K562 (cell line): ENCODE data around the gene HSF5. TPM values are rescaled to one million over a fixed set of nuclear protein-coding genes. Genes with fewer than 3 reads are reported as not detected.

Experiments
- BCOR ChIP-seq: fragments of 450-650 bp; IDR thresholded peaks from 2 replicates; pipeline ENCODE4 v1.6.1; 2016
- ESRRB ChIP-seq: fragments of 250-450 bp; sonication (Bioruptor Pico); IDR thresholded peaks from 2 replicates; pipeline ENCODE4 v1.5.0; 2020; ENCODE audit warnings: mild to moderate bottlenecking, moderate library complexity, borderline replicate concordance
- ETV6 ChIP-seq, 3 experiments: fragments of 150-350 bp in 1 of 3; sonication (generic) in 1 of 3; formaldehyde crosslinking in 1 of 3; IDR thresholded peaks; 2 replicates each; pipeline versions ENCODE4 v1.6.1 to v1.8.0; 2014 to 2022; ENCODE audit warnings: borderline replicate concordance in 2 of 3, low read depth in 2 of 3, antibody characterized with exemption in 1 of 3, low read length in 1 of 3, mild to moderate bottlenecking in 1 of 3, missing genetic modification reagents in 1 of 3
- HDAC8 ChIP-seq: fragments of 450-650 bp; IDR thresholded peaks from 2 replicates; pipeline ENCODE4 v1.6.1; 2016; ENCODE audit warnings: mild to moderate bottlenecking, missing genetic modification characterization, moderate library complexity, missing compliant biosample characterization
- LARP7 ChIP-seq: fragments of 450-650 bp; IDR thresholded peaks from 2 replicates; pipeline ENCODE4 v1.6.1; 2016
- NR4A1 ChIP-seq, 2 experiments: fragments of 250-450 bp in 1 of 2; fragments of 450-650 bp in 1 of 2; sonication (Bioruptor Pico) in 1 of 2; IDR thresholded peaks; 2 replicates each; pipeline versions ENCODE4 v1.4.0 to v1.6.1; 2016 to 2020; ENCODE audit warnings: mild to moderate bottlenecking in 2 of 2, missing compliant biosample characterization in 1 of 2, missing genetic modification characterization in 1 of 2, moderate library complexity in 1 of 2
- PHB2 ChIP-seq: fragments of 450-650 bp; IDR thresholded peaks from 2 replicates; pipeline ENCODE4 v1.6.1; 2017; ENCODE audit warnings: low read depth
- POU5F1 ChIP-seq: fragments of 150-350 bp; IDR thresholded peaks from 2 replicates; pipeline ENCODE4 v1.6.1; 2014; ENCODE audit warnings: borderline replicate concordance, low read length, low read depth, mild to moderate bottlenecking; ENCODE audit not compliant: partially characterized antibody
- RBFOX2 ChIP-seq: fragments of 200-400 bp; formaldehyde crosslinking; IDR thresholded peaks from 2 replicates; pipeline ENCODE4 v1.6.1; 2017; ENCODE audit warnings: low read depth, mild to moderate bottlenecking, low read length, moderate library complexity
- RNF2 ChIP-seq: sonication (generic); IDR thresholded peaks from 2 replicates; pipeline ENCODE4 v1.6.1; 2016
- SOX6 ChIP-seq: fragments of 450-650 bp; IDR thresholded peaks from 2 replicates; pipeline ENCODE4 v1.6.1; 2014; ENCODE audit warnings: mild to moderate bottlenecking
- ZNF431 ChIP-seq: sonication (generic); formaldehyde crosslinking; IDR thresholded peaks from 2 replicates; pipeline ENCODE4 v1.8.0; 2022; ENCODE audit warnings: mild to moderate bottlenecking, missing genetic modification reagents
- ZSCAN32 ChIP-seq: fragments of 450-650 bp; formaldehyde crosslinking; IDR thresholded peaks from 2 replicates; pipeline ENCODE4 v1.4.0; 2020; ENCODE audit warnings: mild to moderate bottlenecking, moderate library complexity
- polyA plus RNA-seq, 8 experiments: library from polyadenylated mRNA; depleted of rRNA in 4 of 8; stranded (reverse) in 5 of 8; unstranded in 3 of 8; fragments of >200 nt; fragmentation: Nextera tagmentation in 2 of 8; fragmentation: Illumina TruSeq in 1 of 8; extraction: Ambion mirVana in 2 of 8; extraction: Trizol in 1 of 8; gene quantifications; 2 replicates each; pipeline versions ENCODE4 v1.2.1 to v1.2.3, GENCODE V29; 2011 to 2014; ENCODE audit warnings: inconsistent platforms in 1 of 8, missing spikeins in 1 of 8
- total RNA-seq, 7 experiments: library from RNA; depleted of rRNA in 6 of 7; stranded (reverse); fragments of >200 nt in 6 of 7; fragmentation: Illumina TruSeq in 2 of 7; extraction: Trizol in 2 of 7; gene quantifications; 2 replicates each; pipeline versions ENCODE4 v1.2.1 to v1.2.3, GENCODE V29; 2011 to 2021; ENCODE audit warnings: low replicate concordance in 1 of 7
- TF ChIP-seq, protein P1 (sequence below): fragments of 450-650 bp; IDR thresholded peaks from 2 replicates; pipeline ENCODE4 v1.6.1; 2017; ENCODE audit warnings: mild to moderate bottlenecking, moderate library complexity
- TF ChIP-seq, protein P2 (sequence below): fragments of 450-650 bp; IDR thresholded peaks from 2 replicates; pipeline ENCODE4 v1.7.0; 2016; ENCODE audit warnings: borderline replicate concordance
- TF ChIP-seq, protein P3 (sequence below): IDR thresholded peaks from 2 replicates; pipeline ENCODE4 v1.6.1; 2016; ENCODE audit warnings: missing genetic modification characterization, missing compliant biosample characterization
- TF ChIP-seq, protein P4 (sequence below): fragments of 250-450 bp; sonication (Bioruptor Pico); IDR thresholded peaks from 2 replicates; pipeline ENCODE4 v1.4.0; 2020; ENCODE audit warnings: mild to moderate bottlenecking, moderate library complexity
- TF ChIP-seq, protein P5 (sequence below): sonication (generic); formaldehyde crosslinking; IDR thresholded peaks from 2 replicates; pipeline ENCODE4 v1.8.1; 2023; ENCODE audit warnings: mild to moderate bottlenecking, missing genetic modification reagents
- TF ChIP-seq, protein P6 (sequence below): fragments of 450-650 bp; conservative IDR thresholded peaks from 2 replicates; pipeline ENCODE4 v1.6.1; 2016; ENCODE audit warnings: missing genetic modification characterization, low read depth, mild to moderate bottlenecking, missing compliant biosample characterization, moderate library complexity

Gene HSF5
- total and polyA plus RNA-seq, 9 of the 15 experiments (the other 6 are each of a cell fraction or from before 2014, with no cell fraction given) = 0.04 TPM; not detected in 8

DNA sequence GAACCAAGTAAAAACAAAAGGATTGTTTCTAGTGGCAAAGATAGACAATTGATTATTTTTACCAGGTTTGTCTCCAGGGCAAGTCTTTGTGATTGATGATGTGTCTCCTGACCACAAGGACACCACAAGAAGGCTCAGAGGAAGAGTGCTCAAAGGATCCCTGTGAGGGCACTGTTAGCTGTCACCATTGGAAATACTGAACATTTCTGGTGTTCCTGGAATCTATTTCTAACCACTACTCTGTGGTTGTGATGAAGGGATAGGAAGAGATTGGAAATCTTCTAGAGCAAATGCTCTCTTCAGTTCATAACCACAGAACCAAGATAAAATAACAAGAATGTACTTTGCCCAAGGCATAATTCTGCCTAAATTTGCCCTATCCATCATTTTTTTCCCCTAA lies 86.2 kb downstream of the HSF5 start (continued):
- TF ChIP-seq ETV6 (IDR thresholded peaks at IDR 0.05; ENCODE audit: borderline replicate concordance in 1 of 2, low read depth in 2 of 2, low read length in 1 of 2) (no peak), ETV6 (CRISPR knock-in tag; IDR thresholded peaks at IDR 0.05; ENCODE audit: borderline replicate concordance) (no peak), NR4A1 (CRISPR knock-in tag; IDR thresholded peaks at IDR 0.05) (no peak), NR4A1 (tag; IDR thresholded peaks at IDR 0.05) (no peak), RBFOX2 (no peak), BCOR (no peak), SOX6 (peak; percentile 45; the same call in 1 of the 2 replicates), LARP7 (no peak), RNF2 (peak; percentile 23; the same call in 1 of the 2 replicates), POU5F1 (no peak), PHB2 (no peak), ZSCAN32 (CRISPR knock-in tag) (no peak), ZNF431 (no peak), ESRRB (CRISPR knock-in tag) (no peak), HDAC8 (tag) (no peak)
- TF ChIP-seq, protein P1, sequence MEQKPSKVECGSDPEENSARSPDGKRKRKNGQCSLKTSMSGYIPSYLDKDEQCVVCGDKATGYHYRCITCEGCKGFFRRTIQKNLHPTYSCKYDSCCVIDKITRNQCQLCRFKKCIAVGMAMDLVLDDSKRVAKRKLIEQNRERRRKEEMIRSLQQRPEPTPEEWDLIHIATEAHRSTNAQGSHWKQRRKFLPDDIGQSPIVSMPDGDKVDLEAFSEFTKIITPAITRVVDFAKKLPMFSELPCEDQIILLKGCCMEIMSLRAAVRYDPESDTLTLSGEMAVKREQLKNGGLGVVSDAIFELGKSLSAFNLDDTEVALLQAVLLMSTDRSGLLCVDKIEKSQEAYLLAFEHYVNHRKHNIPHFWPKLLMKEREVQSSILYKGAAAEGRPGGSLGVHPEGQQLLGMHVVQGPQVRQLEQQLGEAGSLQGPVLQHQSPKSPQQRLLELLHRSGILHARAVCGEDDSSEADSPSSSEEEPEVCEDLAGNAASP = no peak
- TF ChIP-seq, protein P2, sequence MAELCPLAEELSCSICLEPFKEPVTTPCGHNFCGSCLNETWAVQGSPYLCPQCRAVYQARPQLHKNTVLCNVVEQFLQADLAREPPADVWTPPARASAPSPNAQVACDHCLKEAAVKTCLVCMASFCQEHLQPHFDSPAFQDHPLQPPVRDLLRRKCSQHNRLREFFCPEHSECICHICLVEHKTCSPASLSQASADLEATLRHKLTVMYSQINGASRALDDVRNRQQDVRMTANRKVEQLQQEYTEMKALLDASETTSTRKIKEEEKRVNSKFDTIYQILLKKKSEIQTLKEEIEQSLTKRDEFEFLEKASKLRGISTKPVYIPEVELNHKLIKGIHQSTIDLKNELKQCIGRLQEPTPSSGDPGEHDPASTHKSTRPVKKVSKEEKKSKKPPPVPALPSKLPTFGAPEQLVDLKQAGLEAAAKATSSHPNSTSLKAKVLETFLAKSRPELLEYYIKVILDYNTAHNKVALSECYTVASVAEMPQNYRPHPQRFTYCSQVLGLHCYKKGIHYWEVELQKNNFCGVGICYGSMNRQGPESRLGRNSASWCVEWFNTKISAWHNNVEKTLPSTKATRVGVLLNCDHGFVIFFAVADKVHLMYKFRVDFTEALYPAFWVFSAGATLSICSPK = no peak
- TF ChIP-seq, protein P3, sequence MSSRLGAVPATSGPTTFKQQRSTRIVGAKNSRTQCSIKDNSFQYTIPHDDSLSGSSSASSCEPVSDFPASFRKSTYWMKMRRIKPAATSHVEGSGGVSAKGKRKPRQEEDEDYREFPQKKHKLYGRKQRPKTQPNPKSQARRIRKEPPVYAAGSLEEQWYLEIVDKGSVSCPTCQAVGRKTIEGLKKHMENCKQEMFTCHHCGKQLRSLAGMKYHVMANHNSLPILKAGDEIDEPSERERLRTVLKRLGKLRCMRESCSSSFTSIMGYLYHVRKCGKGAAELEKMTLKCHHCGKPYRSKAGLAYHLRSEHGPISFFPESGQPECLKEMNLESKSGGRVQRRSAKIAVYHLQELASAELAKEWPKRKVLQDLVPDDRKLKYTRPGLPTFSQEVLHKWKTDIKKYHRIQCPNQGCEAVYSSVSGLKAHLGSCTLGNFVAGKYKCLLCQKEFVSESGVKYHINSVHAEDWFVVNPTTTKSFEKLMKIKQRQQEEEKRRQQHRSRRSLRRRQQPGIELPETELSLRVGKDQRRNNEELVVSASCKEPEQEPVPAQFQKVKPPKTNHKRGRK (tag) = no peak
- TF ChIP-seq, protein P4, sequence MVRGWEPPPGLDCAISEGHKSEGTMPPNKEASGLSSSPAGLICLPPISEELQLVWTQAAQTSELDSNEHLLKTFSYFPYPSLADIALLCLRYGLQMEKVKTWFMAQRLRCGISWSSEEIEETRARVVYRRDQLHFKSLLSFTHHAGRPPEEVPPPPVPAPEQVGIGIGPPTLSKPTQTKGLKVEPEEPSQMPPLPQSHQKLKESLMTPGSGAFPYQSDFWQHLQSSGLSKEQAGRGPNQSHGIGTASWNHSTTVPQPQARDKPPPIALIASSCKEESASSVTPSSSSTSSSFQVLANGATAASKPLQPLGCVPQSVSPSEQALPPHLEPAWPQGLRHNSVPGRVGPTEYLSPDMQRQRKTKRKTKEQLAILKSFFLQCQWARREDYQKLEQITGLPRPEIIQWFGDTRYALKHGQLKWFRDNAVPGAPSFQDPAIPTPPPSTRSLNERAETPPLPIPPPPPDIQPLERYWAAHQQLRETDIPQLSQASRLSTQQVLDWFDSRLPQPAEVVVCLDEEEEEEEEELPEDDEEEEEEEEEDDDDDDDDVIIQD (CRISPR knock-in tag) = no peak
- TF ChIP-seq, protein P5, sequence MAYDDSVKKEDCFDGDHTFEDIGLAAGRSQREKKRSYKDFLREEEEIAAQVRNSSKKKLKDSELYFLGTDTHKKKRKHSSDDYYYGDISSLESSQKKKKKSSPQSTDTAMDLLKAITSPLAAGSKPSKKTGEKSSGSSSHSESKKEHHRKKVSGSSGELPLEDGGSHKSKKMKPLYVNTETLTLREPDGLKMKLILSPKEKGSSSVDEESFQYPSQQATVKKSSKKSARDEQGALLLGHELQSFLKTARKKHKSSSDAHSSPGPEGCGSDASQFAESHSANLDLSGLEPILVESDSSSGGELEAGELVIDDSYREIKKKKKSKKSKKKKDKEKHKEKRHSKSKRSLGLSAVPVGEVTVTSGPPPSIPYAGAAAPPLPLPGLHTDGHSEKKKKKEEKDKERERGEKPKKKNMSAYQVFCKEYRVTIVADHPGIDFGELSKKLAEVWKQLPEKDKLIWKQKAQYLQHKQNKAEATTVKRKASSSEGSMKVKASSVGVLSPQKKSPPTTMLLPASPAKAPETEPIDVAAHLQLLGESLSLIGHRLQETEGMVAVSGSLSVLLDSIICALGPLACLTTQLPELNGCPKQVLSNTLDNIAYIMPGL = no peak
- TF ChIP-seq, protein P6, sequence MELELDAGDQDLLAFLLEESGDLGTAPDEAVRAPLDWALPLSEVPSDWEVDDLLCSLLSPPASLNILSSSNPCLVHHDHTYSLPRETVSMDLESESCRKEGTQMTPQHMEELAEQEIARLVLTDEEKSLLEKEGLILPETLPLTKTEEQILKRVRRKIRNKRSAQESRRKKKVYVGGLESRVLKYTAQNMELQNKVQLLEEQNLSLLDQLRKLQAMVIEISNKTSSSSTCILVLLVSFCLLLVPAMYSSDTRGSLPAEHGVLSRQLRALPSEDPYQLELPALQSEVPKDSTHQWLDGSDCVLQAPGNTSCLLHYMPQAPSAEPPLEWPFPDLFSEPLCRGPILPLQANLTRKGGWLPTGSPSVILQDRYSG (tag) = no peak
